OCI-LY7 (cell line): ENCODE measurements around the gene BRSK1. TPM values are rescaled to one million over a fixed set of nuclear protein-coding genes. Genes with fewer than 3 reads are reported as not detected.
A peak's percentile ranks its signal among the peaks of the same experiment; 100 is the strongest.

Source experiments
- BruUV-seq: library from RNA; stranded (reverse); fragments of 400-500 nt; replicated peaks from 2 replicates; lab custom pipeline; 2021; lab: Mats Ljungman, UMichigan
- CTCF ChIA-PET: fragments of 300-600 bp; sonication (Branson Sonifier 250); formaldehyde crosslinking; loops from one replicate; lab custom pipeline; 2022; ENCODE audit warnings: antibody characterized with exemption; ENCODE audit not compliant: unreplicated experiment; lab: Charles Lee
- POLR2A ChIA-PET: fragments of 300-600 bp; sonication (Branson Sonifier 250); formaldehyde crosslinking; loops from one replicate; lab custom pipeline; 2022; ENCODE audit warnings: antibody characterized with exemption; lab: Charles Lee
- DNase-seq: peaks from one replicate; pipeline ENCODE4 v3.0.0-alpha.2; 2015; ENCODE audit warnings: low spot score
- H2AFZ ChIP-seq: fragments of 200-600 bp; sonication (generic), shearing (Covaris generic); 2 replicates; pipeline ENCODE4 v1.6.1; 2014; ENCODE audit warnings: mild to moderate bottlenecking, antibody characterized with exemption, low read length, moderate library complexity
- H3K27ac ChIP-seq: fragments of 200-600 bp; sonication (generic); 2 replicates; pipeline ENCODE4 v1.5.1; 2014; ENCODE audit warnings: mixed run types, low read depth, mild to moderate bottlenecking, moderate library complexity, low read length, inconsistent platforms; ENCODE audit not compliant: poor library complexity, severe bottlenecking
- H3K36me3 ChIP-seq: fragments of 200-600 bp; sonication (generic); 2 replicates; pipeline ENCODE4 v1.6.1; 2014; ENCODE audit warnings: mild to moderate bottlenecking, antibody characterized with exemption, low read length, moderate library complexity, mixed read lengths; ENCODE audit not compliant: insufficient read depth
- H3K4me1 ChIP-seq: fragments of 200-600 bp; sonication (generic); 2 replicates; pipeline ENCODE4 v1.5.1; 2014; ENCODE audit warnings: mild to moderate bottlenecking, low read length; ENCODE audit not compliant: insufficient read depth, poor library complexity, severe bottlenecking
- H3K4me2 ChIP-seq: fragments of 200-600 bp; sonication (generic); 2 replicates; pipeline ENCODE4 v1.6.1; 2014; ENCODE audit warnings: mild to moderate bottlenecking, low read length
- H3K4me3 ChIP-seq: fragments of 200-600 bp; sonication (generic); 2 replicates; pipeline ENCODE4 v1.5.1; 2014; ENCODE audit warnings: mild to moderate bottlenecking, low read depth, low read length; ENCODE audit not compliant: poor library complexity, severe bottlenecking
- H3K79me2 ChIP-seq: fragments of 200-600 bp; sonication (generic); 2 replicates; pipeline ENCODE4 v1.6.1; 2016; ENCODE audit warnings: low read depth, mild to moderate bottlenecking, low read length, moderate library complexity, mixed read lengths; ENCODE audit not compliant: insufficient read depth
- H3K9me2 ChIP-seq: fragments of 200-600 bp; sonication (generic); 2 replicates; pipeline ENCODE4 v1.6.1; 2016; ENCODE audit warnings: mild to moderate bottlenecking, low read length, mixed read lengths; ENCODE audit not compliant: insufficient read depth
- H3K9me3 ChIP-seq: fragments of 200-600 bp; sonication (generic); 2 replicates; pipeline ENCODE4 v1.6.1; 2014; ENCODE audit warnings: mild to moderate bottlenecking, mixed run types, low read length, mixed read lengths
- H4K20me1 ChIP-seq: fragments of 200-600 bp; sonication (generic); 2 replicates; pipeline ENCODE4 v1.6.1; 2014; ENCODE audit warnings: mild to moderate bottlenecking, antibody characterized with exemption, low read length, moderate library complexity, mixed read lengths; ENCODE audit not compliant: insufficient read depth
- EZH2phosphoT487 ChIP-seq: fragments of 200-600 bp; sonication (generic); IDR thresholded peaks from 2 replicates; pipeline ENCODE4 v1.6.1; 2018; ENCODE audit warnings: low read depth, borderline replicate concordance, mild to moderate bottlenecking, mixed run types, antibody characterized with exemption, low read length, moderate library complexity, mixed read lengths
- intact Hi-C: fragments of 100-400 bp; cut with micrococcal nuclease; formaldehyde crosslinking; loops from one replicate; pipeline ENCODE4 v1.10.0; 2022; ENCODE audit not compliant: unreplicated experiment
- total RNA-seq, 2 experiments: library from RNA; depleted of rRNA in 1 of 2; stranded (reverse); fragments of >200 nt in 1 of 2; shearing (Covaris generic) in 1 of 2; gene quantifications; 2 replicates each; pipeline ENCODE4 v1.2.3, GENCODE V29; 2014 to 2022
- TF ChIP-seq, protein P1 (sequence below): fragments of 200-600 bp; sonication (generic); conservative IDR thresholded peaks from 2 replicates; pipeline ENCODE4 v1.5.1; 2014; ENCODE audit warnings: mild to moderate bottlenecking, antibody characterized with exemption, low read length, moderate library complexity, mixed read lengths

The BRSK1 gene
- total RNA-seq, 2 experiments from 2014 or later: 16.1 to 23.9 TPM

DNA sequence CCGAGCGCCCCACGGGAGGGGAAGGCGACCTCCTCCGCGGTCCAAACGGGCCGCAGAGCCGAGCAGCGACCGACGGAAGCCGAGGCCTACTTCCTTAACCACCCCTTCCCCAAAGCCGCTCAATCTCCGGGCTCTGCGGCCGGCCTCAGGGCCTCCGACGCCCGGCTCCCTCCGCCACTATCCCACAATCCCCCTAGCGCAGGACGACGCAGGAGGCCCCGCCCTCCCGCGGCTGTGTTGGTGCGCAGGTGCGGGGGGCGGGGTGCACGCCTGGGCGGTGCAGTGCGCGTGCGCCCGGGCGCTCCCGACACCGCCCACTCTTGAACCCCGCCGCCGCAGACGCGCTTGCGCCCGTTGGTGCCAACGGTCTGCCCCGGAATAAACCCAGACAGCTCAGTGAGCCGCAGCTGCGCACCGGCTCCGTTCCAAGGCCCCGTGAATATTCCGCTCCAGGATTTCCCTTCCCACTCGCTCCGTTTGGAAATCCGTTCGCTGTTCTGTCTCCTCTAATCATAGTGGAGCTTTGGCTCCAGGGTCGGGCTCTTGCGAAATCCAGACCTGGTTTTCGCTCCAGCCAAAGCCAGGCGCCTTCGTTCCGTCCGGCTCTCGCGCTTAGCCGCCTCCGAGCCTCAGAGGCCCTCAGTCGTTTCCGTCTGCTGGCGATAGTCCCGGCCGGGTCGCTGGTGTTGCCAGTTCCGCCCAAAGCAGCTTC is 24.8 kb upstream of the BRSK1 start, which contains the start of gene PPP6R1:
PPP6R1 (minus strand) TSS at position 190 of the 712 bp plus-strand sequence. CDS start 11,914 bp downstream, outside the sequence.
- Histone ChIP-seq H3K9me2 (no peaks in the 10 kb centered on the region), H3K36me3 (peaks cover 49% of the 10 kb centered on the region), H3K9me3 (no peaks in the 10 kb centered on the region), H3K79me2 (peaks cover 42% of the 10 kb centered on the region), H4K20me1 (no peaks in the 10 kb centered on the region), H3K27ac (peak within 1 kb of the TSS; percentile 97), H3K4me3 (peak within 1 kb of the TSS; percentile 78), H3K4me2 (peak within 1 kb of the TSS; percentile 99), H2AFZ (peak within 1 kb of the TSS; percentile 43; the same call in 1 of the 2 replicates), H3K4me1 (peaks cover 41% of the 10 kb centered on the region)
- CTCF ChIA-PET: interaction anchor here (0.6 kb wide), 1 partner anchor 79 kb away, joined by 4 read pairs; no protein-coding TSS in a partner anchor
- TF ChIP-seq, protein P1, sequence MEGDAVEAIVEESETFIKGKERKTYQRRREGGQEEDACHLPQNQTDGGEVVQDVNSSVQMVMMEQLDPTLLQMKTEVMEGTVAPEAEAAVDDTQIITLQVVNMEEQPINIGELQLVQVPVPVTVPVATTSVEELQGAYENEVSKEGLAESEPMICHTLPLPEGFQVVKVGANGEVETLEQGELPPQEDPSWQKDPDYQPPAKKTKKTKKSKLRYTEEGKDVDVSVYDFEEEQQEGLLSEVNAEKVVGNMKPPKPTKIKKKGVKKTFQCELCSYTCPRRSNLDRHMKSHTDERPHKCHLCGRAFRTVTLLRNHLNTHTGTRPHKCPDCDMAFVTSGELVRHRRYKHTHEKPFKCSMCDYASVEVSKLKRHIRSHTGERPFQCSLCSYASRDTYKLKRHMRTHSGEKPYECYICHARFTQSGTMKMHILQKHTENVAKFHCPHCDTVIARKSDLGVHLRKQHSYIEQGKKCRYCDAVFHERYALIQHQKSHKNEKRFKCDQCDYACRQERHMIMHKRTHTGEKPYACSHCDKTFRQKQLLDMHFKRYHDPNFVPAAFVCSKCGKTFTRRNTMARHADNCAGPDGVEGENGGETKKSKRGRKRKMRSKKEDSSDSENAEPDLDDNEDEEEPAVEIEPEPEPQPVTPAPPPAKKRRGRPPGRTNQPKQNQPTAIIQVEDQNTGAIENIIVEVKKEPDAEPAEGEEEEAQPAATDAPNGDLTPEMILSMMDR: no peak
- no peak for TF ChIP-seq EZH2phosphoT487
- POLR2A ChIA-PET: interaction anchor here (0.6 to 3.9 kb wide), 8 partner anchors 14 to 1070 kb away, joined by 3 to 32 read pairs (median 3); partner anchors contain the start of genes GARIN5B, HSPBP1, MBOAT7 and TMEM238
- intact Hi-C loops: loop anchor here (1.0 to 2.0 kb wide), 4 partner anchors 17 to 82 kb away; partner anchors contain the start of gene HSPBP1
- peak; percentile 98 for DNase-seq
- BruUV-seq: no TSS peak

DNA sequence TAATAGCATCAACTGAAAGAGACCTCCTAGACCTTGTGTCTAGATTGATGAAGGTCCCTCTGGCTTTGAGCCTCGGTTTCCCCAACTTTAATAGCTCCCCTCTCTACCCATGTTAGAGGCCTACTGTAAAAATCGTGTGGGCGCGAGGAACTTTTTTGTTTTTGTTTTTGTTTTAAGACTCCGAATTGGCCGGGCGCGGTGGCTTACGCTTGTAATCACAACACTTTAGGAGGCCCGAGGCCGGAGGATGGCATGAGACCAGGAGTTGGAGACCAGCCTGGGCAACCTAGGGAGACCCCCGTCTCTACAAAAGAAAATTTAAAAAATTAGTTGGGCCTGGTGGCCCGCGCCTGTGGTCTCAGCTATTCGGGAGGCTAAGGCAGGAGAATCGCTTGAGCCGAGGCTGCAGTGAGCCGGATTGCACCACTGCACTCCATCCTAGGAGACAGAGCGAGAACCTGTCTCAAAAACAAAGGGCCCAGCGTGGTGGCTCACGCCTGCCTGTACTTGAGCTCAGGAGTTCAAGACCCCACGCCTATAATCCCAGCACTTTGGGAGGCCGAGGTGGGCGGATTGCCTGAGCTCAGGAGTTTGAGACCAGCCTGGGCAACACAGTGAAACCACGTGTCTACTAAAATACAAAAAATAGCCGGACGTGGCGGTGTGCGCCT is 24.1 kb upstream of the BRSK1 start:
- H2AFZ ChIP-seq: peak overlapping the region; percentile 43; the same call in 1 of the 2 replicates
- peak overlapping the region; percentile 99 for H3K4me2 ChIP-seq
- H3K27ac ChIP-seq: peak overlapping the region; percentile 97
- peaks cover 51% of the 10 kb centered on the region for H3K36me3 ChIP-seq
- TF ChIP-seq, protein P1: no peak
- no peak for TF ChIP-seq EZH2phosphoT487
- peaks cover 34% of the 10 kb centered on the region for H3K4me1 ChIP-seq
- no peaks in the 10 kb centered on the region for H4K20me1 ChIP-seq
- ChIA-PET POLR2A (interaction anchor here (0.6 to 3.9 kb wide), 12 partner anchors 9 to 1070 kb away, joined by 3 to 32 read pairs (median 3); partner anchors contain the start of genes BRSK1, GARIN5B, HSPBP1 and MBOAT7), CTCF (interaction anchor here (0.6 kb wide), 1 partner anchor 78 kb away, joined by 4 read pairs; no protein-coding TSS in a partner anchor)
- H3K9me3 ChIP-seq: no peaks in the 10 kb centered on the region
- intact Hi-C loops: loop anchor here (1.0 to 2.0 kb wide), 4 partner anchors 17 to 82 kb away; partner anchors contain the start of gene HSPBP1
- H3K79me2 ChIP-seq: peaks cover 40% of the 10 kb centered on the region
- no peaks in the 10 kb centered on the region for H3K9me2 ChIP-seq
- BruUV-seq: TSS peak; percentile 98
- peak overlapping the region; percentile 78 for H3K4me3 ChIP-seq
- DNase-seq: peak; percentile 42
